DOHH2 (cell line): ENCODE measurements around the gene CCR5.

ENCODE experiments used
- EZH2phosphoT487 ChIP-seq: fragments of 200-600 bp; sonication (generic); IDR thresholded peaks from 2 replicates; pipeline ENCODE4 v1.6.1; 2017; ENCODE audit warnings: borderline replicate concordance, mild to moderate bottlenecking, antibody characterized with exemption, low read length, moderate library complexity, mixed read lengths
- TF ChIP-seq, protein P1 (sequence below): fragments of 200-600 bp; sonication (generic); IDR thresholded peaks from one replicate; pipeline ENCODE4 v1.5.1; 2014; ENCODE audit warnings: antibody characterized with exemption, mild to moderate bottlenecking, low read depth, low read length; ENCODE audit not compliant: poor library complexity, severe bottlenecking

DNA sequence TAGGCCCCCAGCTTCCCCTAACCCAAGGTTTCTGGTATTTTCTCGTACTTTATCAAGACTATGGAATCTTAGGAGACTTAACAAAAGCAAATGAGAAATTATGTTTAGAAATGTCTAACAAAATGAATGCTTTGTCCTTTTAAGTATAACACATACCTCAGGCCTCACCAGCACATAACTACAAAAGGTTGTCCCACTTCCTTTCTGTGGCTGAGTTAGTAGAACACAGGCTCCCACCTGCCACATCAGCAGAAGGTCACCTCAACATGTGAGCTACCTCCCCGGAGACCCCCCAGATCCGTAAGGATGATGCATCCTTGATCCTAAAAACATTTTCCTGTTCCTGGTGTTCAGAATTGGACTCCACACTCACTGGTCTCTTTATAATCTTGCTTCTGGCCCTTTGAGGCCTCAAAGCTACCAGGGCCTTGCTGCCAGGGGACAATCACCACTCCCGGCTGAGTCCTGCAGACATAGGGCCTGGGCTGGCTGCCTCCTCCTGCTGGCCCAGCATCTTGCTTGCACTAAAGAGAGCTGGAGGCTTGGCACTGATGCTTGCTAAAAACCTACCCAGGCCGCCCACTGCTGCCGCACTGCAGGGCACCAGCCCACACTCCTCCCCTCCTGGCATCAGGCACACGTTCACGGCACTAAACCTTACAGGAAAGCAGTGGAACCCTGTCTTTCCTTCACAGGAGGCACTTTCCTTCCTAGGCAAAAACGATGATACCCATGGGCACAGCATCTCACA, 39.2 kb downstream of the CCR5 start:
- TF ChIP-seq, protein P1, sequence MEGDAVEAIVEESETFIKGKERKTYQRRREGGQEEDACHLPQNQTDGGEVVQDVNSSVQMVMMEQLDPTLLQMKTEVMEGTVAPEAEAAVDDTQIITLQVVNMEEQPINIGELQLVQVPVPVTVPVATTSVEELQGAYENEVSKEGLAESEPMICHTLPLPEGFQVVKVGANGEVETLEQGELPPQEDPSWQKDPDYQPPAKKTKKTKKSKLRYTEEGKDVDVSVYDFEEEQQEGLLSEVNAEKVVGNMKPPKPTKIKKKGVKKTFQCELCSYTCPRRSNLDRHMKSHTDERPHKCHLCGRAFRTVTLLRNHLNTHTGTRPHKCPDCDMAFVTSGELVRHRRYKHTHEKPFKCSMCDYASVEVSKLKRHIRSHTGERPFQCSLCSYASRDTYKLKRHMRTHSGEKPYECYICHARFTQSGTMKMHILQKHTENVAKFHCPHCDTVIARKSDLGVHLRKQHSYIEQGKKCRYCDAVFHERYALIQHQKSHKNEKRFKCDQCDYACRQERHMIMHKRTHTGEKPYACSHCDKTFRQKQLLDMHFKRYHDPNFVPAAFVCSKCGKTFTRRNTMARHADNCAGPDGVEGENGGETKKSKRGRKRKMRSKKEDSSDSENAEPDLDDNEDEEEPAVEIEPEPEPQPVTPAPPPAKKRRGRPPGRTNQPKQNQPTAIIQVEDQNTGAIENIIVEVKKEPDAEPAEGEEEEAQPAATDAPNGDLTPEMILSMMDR, result no peak
- TF ChIP-seq EZH2phosphoT487, result no peak
